ENCODE data around the gene CCPG1.
"Not testable (repeated sequence)": the region's sequence is repeated elsewhere in the genome, so short reads cannot be mapped to it uniquely, and the experiment has no call there.

DNA sequence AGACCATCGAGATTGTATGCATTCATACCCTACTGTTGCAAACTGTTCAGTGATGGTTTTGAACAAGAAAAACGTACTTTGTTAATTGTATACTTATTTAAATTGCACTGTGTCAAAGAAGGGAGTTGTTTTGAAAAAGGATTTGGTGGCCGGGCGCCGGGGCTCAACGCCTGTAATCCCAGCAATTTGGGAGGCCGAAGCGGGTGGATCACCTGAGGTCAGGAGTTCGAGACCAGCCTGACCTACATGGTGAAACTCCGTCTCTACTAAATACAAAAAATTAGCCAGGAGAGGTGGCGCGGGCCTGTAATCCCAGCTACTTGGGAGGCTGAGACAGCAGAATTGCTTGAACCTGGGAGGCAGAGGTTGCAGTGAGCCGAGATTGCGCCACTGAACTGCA is 817 bp upstream of the CCPG1 start:
- TF ChIP-seq, protein P1, sequence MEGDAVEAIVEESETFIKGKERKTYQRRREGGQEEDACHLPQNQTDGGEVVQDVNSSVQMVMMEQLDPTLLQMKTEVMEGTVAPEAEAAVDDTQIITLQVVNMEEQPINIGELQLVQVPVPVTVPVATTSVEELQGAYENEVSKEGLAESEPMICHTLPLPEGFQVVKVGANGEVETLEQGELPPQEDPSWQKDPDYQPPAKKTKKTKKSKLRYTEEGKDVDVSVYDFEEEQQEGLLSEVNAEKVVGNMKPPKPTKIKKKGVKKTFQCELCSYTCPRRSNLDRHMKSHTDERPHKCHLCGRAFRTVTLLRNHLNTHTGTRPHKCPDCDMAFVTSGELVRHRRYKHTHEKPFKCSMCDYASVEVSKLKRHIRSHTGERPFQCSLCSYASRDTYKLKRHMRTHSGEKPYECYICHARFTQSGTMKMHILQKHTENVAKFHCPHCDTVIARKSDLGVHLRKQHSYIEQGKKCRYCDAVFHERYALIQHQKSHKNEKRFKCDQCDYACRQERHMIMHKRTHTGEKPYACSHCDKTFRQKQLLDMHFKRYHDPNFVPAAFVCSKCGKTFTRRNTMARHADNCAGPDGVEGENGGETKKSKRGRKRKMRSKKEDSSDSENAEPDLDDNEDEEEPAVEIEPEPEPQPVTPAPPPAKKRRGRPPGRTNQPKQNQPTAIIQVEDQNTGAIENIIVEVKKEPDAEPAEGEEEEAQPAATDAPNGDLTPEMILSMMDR (IDR thresholded peaks at IDR 0.05 in 2 of 3, conservative IDR thresholded peaks at IDR 0.05 in 1 of 3; ENCODE audit: borderline replicate concordance in 1 of 3, insufficient read depth in 1 of 3, low read depth in 2 of 3, low read length in 2 of 3), result not testable (repeated sequence)
- not testable (repeated sequence) for TF ChIP-seq RAD21 (IDR thresholded peaks at IDR 0.05; ENCODE audit: low read depth); POLR2AphosphoS5 (IDR thresholded peaks at IDR 0.05; ENCODE audit: low read depth, low read length); SP1 (IDR thresholded peaks at IDR 0.05; ENCODE audit: low read depth); POLR2A (IDR thresholded peaks at IDR 0.05; ENCODE audit: borderline replicate concordance, extremely low read depth, insufficient read depth, insufficient read length); TCF7L2 (IDR thresholded peaks at IDR 0.05; ENCODE audit: borderline replicate concordance, extremely low read depth, insufficient read depth, insufficient read length); ZNF274 (IDR thresholded peaks at IDR 0.05; ENCODE audit: low read depth, low read length); ATF3 (IDR thresholded peaks at IDR 0.05); CEBPB (IDR thresholded peaks at IDR 0.05; ENCODE audit: low read depth); MAX (IDR thresholded peaks at IDR 0.05); EZH2 (IDR thresholded peaks at IDR 0.05); JUND (IDR thresholded peaks at IDR 0.05)
- TF ChIP-seq, protein P2, sequence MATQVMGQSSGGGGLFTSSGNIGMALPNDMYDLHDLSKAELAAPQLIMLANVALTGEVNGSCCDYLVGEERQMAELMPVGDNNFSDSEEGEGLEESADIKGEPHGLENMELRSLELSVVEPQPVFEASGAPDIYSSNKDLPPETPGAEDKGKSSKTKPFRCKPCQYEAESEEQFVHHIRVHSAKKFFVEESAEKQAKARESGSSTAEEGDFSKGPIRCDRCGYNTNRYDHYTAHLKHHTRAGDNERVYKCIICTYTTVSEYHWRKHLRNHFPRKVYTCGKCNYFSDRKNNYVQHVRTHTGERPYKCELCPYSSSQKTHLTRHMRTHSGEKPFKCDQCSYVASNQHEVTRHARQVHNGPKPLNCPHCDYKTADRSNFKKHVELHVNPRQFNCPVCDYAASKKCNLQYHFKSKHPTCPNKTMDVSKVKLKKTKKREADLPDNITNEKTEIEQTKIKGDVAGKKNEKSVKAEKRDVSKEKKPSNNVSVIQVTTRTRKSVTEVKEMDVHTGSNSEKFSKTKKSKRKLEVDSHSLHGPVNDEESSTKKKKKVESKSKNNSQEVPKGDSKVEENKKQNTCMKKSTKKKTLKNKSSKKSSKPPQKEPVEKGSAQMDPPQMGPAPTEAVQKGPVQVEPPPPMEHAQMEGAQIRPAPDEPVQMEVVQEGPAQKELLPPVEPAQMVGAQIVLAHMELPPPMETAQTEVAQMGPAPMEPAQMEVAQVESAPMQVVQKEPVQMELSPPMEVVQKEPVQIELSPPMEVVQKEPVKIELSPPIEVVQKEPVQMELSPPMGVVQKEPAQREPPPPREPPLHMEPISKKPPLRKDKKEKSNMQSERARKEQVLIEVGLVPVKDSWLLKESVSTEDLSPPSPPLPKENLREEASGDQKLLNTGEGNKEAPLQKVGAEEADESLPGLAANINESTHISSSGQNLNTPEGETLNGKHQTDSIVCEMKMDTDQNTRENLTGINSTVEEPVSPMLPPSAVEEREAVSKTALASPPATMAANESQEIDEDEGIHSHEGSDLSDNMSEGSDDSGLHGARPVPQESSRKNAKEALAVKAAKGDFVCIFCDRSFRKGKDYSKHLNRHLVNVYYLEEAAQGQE (IDR thresholded peaks at IDR 0.05; ENCODE audit: low read depth), result not testable (repeated sequence)
